Peyer's patch (tissue), 4 donors: ENCODE measurements around the gene FURIN.

Experiments
- POLR2A ChIP-seq, 2 donors: fragments of 450-650 bp; IDR thresholded peaks; one replicate each; pipeline ENCODE4 v1.5.1; 2017; ENCODE audit warnings: antibody characterized with exemption in 2 of 2, mild to moderate bottlenecking in 2 of 2, moderate library complexity in 2 of 2
- TF ChIP-seq, protein P1 (sequence below), 6 experiments: fragments of 450-650 bp in 4 of 6; fragments of 200-600 bp in 2 of 6; sonication (generic) in 1 of 6; IDR thresholded peaks; one replicate each; pipeline ENCODE4 v1.5.1; 2017 to 2019; ENCODE audit warnings: antibody characterized with exemption in 6 of 6, mild to moderate bottlenecking in 3 of 6, moderate library complexity in 1 of 6

DNA sequence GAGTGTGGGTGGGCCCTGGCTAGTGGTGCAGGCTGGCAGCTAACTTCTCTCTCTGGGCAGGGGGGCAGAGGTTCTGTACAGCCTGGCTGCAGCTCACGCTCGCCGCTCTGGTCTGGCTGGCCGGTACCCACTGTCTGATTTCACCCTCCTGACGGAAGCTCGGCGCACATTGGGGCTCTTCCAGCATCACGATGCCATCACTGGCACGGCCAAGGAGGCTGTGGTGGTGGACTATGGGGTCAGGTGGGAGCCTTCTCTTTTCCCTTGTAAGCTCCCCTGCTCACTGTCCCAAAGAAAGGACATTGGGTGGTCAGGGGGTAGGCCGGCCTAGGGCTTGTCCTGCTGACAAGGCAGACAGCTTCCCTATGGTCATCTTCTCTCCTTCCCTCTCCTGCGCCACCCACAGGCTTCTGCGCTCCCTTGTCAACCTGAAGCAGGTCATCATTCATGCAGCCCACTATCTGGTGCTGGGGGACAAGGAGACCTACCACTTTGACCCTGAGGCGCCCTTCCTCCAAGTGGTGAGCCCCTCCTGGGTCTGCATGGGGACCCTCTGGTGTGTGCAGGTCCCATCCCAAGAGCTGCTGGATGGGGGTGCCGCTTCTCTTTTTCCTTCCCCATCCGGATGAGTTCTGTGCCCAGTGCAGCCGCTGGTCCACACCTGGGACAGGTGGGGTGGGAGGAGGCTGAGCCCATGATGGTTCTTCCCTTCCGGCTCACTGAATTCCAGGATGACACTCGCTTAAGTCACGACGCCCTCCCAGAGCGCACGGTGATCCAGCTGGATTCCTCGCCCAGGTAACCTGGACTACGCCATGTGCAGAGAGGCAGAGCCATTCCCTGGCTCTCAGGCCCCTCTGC, 42.3 kb downstream of the FURIN start:
- TF ChIP-seq, protein P1, sequence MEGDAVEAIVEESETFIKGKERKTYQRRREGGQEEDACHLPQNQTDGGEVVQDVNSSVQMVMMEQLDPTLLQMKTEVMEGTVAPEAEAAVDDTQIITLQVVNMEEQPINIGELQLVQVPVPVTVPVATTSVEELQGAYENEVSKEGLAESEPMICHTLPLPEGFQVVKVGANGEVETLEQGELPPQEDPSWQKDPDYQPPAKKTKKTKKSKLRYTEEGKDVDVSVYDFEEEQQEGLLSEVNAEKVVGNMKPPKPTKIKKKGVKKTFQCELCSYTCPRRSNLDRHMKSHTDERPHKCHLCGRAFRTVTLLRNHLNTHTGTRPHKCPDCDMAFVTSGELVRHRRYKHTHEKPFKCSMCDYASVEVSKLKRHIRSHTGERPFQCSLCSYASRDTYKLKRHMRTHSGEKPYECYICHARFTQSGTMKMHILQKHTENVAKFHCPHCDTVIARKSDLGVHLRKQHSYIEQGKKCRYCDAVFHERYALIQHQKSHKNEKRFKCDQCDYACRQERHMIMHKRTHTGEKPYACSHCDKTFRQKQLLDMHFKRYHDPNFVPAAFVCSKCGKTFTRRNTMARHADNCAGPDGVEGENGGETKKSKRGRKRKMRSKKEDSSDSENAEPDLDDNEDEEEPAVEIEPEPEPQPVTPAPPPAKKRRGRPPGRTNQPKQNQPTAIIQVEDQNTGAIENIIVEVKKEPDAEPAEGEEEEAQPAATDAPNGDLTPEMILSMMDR (IDR thresholded peaks at IDR 0.05) = no peak
- no peak for TF ChIP-seq POLR2A (IDR thresholded peaks at IDR 0.05)
